Loucy (cell line): ENCODE data around the gene MEX3B.

Source experiments
- CTCF ChIP-seq: fragments of 200-600 bp; sonication (generic); conservative IDR thresholded peaks from 2 replicates; pipeline ENCODE4 v1.5.1; 2014; ENCODE audit warnings: mild to moderate bottlenecking, antibody characterized with exemption, low read length
- EZH2phosphoT487 ChIP-seq: fragments of 200-600 bp; IDR thresholded peaks from 2 replicates; pipeline ENCODE4 v1.6.1; 2018; ENCODE audit warnings: antibody characterized with exemption, mild to moderate bottlenecking, moderate library complexity, borderline replicate concordance

DNA sequence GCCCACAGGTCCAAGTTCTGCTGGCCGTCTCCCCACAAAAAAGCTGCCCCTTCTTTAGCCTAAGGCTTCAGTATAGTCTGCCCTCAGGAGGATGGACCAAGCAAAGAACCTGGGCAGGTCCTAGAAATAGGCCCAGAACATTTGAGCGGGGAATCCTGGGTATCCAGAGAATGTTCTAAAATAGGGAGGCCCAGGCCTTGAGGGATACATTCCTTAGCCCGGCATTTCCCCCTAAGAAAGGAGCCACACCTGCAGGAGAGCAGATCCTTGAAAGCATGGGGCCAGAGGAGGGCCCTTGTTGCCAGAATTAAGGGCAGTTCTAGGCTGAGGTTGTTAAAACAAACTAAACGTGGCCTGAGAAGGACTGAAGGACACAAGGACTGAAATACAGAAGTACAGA lies 20.6 kb upstream of the MEX3B start:
- TF ChIP-seq CTCF: no peak
- no peak for TF ChIP-seq EZH2phosphoT487
